DOHH2 (cell line): ENCODE measurements around the gene ARHGAP19.

Source experiments
- H3F3A ChIP-seq: fragments of 200-600 bp; sonication (generic), shearing (Covaris generic); 2 replicates; pipeline ENCODE4 v1.6.0; 2016; ENCODE audit warnings: antibody characterized with exemption, mild to moderate bottlenecking; ENCODE audit not compliant: control insufficient read depth, insufficient read depth
- H3K27ac ChIP-seq: fragments of 200-600 bp; sonication (generic); 2 replicates; pipeline ENCODE4 v1.5.1; 2014; ENCODE audit warnings: low read depth, mild to moderate bottlenecking, low read length, moderate library complexity
- H3K27me3 ChIP-seq: fragments of 200-600 bp; sonication (generic); 2 replicates; pipeline ENCODE4 v1.6.1; 2014; ENCODE audit warnings: mild to moderate bottlenecking, low read length, mixed read lengths; ENCODE audit not compliant: control insufficient read depth
- H3K36me3 ChIP-seq: fragments of 200-600 bp; sonication (generic); 2 replicates; pipeline ENCODE4 v1.6.1; 2014; ENCODE audit warnings: mild to moderate bottlenecking, low read length, moderate library complexity, mixed read lengths; ENCODE audit not compliant: control insufficient read depth
- H3K4me1 ChIP-seq: fragments of 200-600 bp; sonication (generic); 2 replicates; pipeline ENCODE4 v1.6.1; 2014; ENCODE audit warnings: mild to moderate bottlenecking, low read length, mixed read lengths; ENCODE audit not compliant: control insufficient read depth
- H3K4me2 ChIP-seq: fragments of 200-600 bp; sonication (generic); 2 replicates; pipeline ENCODE4 v1.6.0; 2014; ENCODE audit warnings: mild to moderate bottlenecking, low read length, moderate library complexity
- H3K4me3 ChIP-seq: fragments of 200-600 bp; sonication (generic); 2 replicates; pipeline ENCODE4 v1.5.1; 2014; ENCODE audit warnings: mild to moderate bottlenecking, low read length, mixed read lengths
- H3K79me2 ChIP-seq: fragments of 200-600 bp; sonication (generic); 2 replicates; pipeline ENCODE4 v1.6.1; 2014; ENCODE audit warnings: mild to moderate bottlenecking, low read length, mixed read lengths; ENCODE audit not compliant: control insufficient read depth
- H3K9me2 ChIP-seq: fragments of 200-600 bp; sonication (generic); replicated peaks from 2 replicates; pipeline ENCODE4 v1.6.1; 2014; ENCODE audit warnings: mild to moderate bottlenecking, low read length, mixed read lengths; ENCODE audit not compliant: control insufficient read depth
- H3K9me3 ChIP-seq: fragments of 200-600 bp; sonication (generic); 2 replicates; pipeline ENCODE4 v1.6.1; 2014; ENCODE audit warnings: antibody characterized with exemption, low read length, mixed read lengths; ENCODE audit not compliant: control insufficient read depth, insufficient read depth
- H4K20me1 ChIP-seq: fragments of 200-600 bp; sonication (generic); 2 replicates; pipeline ENCODE4 v1.6.0; 2014; ENCODE audit warnings: low read depth, mild to moderate bottlenecking, antibody characterized with exemption, low read length, moderate library complexity; ENCODE audit not compliant: control insufficient read depth, insufficient read depth
- EZH2phosphoT487 ChIP-seq: fragments of 200-600 bp; sonication (generic); IDR thresholded peaks from 2 replicates; pipeline ENCODE4 v1.6.1; 2017; ENCODE audit warnings: borderline replicate concordance, mild to moderate bottlenecking, antibody characterized with exemption, low read length, moderate library complexity, mixed read lengths
- TF ChIP-seq, protein P1 (sequence below): fragments of 200-600 bp; sonication (generic); IDR thresholded peaks from one replicate; pipeline ENCODE4 v1.5.1; 2014; ENCODE audit warnings: antibody characterized with exemption, mild to moderate bottlenecking, low read depth, low read length; ENCODE audit not compliant: poor library complexity, severe bottlenecking

Gene ARHGAP19

DNA sequence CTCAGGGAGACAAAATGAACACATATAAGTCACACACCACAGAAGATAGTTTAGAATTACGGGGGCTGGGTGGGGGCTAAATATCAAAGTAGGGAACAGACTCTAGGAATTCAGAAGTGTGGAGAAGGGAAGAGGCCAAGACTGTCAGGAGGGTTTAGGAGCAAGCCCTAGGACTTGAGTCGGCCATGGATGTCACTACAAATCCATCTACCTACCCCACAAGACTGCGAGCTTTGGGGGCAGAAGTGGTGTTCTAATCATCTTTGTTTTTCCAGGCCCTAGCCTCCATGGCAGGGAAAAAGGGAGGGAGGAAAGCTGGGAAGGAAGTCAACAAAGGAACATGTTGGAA lies 5.8 kb upstream of the ARHGAP19 start:
- no peaks in the 10 kb centered on the region for H4K20me1 ChIP-seq
- H3K27me3 ChIP-seq: 0 out of 2 replicates have a peak, but pooled peaks cover 2% of the 10 kb centered on the region
- no peak for TF ChIP-seq EZH2phosphoT487
- TF ChIP-seq, protein P1, sequence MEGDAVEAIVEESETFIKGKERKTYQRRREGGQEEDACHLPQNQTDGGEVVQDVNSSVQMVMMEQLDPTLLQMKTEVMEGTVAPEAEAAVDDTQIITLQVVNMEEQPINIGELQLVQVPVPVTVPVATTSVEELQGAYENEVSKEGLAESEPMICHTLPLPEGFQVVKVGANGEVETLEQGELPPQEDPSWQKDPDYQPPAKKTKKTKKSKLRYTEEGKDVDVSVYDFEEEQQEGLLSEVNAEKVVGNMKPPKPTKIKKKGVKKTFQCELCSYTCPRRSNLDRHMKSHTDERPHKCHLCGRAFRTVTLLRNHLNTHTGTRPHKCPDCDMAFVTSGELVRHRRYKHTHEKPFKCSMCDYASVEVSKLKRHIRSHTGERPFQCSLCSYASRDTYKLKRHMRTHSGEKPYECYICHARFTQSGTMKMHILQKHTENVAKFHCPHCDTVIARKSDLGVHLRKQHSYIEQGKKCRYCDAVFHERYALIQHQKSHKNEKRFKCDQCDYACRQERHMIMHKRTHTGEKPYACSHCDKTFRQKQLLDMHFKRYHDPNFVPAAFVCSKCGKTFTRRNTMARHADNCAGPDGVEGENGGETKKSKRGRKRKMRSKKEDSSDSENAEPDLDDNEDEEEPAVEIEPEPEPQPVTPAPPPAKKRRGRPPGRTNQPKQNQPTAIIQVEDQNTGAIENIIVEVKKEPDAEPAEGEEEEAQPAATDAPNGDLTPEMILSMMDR: no peak
- no peak overlapping the region for H3K27ac ChIP-seq
- H3K79me2 ChIP-seq: no peaks in the 10 kb centered on the region
- no peak overlapping the region for H3K4me2 ChIP-seq
- H3K9me2 ChIP-seq: no peaks in the 10 kb centered on the region
- no peaks in the 10 kb centered on the region for H3K36me3 ChIP-seq
- no peaks in the 10 kb centered on the region for H3K9me3 ChIP-seq
- H3F3A ChIP-seq: no peaks in the 10 kb centered on the region
- no peak overlapping the region for H3K4me3 ChIP-seq
- no peaks in the 10 kb centered on the region for H3K4me1 ChIP-seq

DNA sequence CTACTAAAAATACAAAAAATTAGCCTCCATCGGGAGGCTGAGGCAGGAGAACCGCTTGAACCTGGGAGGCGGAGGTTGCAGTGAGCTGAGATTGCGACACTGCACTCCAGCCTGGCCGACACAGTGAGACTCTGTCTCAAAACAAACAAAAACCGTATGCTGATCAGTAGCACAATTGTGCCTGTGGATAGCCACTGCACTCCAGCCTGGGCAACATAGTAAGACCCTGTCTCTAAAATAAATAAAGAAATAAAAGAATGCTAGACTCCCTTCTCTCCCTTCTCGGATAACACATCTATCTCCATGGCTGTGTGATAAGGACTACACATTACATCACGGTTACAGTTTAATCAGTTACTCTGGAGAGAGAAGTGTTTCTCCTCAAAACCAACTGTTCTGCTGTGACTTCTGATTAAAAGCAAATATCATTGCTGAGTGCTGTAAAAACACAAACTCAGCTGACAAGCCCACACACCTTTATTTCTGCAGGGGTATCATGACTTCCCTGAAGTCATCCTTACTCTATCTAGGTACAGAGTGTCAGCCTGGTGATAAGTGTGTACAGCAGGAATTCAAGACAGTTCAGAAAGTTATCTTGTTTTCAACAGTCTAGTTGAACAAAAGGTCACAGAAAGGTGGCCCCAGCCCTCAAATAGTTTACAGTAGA lies 5.3 kb upstream of the ARHGAP19 start:
- H3K4me2 ChIP-seq: no peak overlapping the region
- 0 out of 2 replicates have a peak, but pooled peaks cover 2% of the 10 kb centered on the region for H3K4me1 ChIP-seq
- H3K79me2 ChIP-seq: no peaks in the 10 kb centered on the region
- 0 out of 2 replicates have a peak, but pooled peaks cover 2% of the 10 kb centered on the region for H3K27me3 ChIP-seq
- no peaks in the 10 kb centered on the region for H3F3A ChIP-seq
- H3K36me3 ChIP-seq: no peaks in the 10 kb centered on the region
- TF ChIP-seq, protein P1: no peak
- no peak for TF ChIP-seq EZH2phosphoT487
- H3K9me2 ChIP-seq: no peaks in the 10 kb centered on the region
- no peak overlapping the region for H3K27ac ChIP-seq
- no peaks in the 10 kb centered on the region for H4K20me1 ChIP-seq
- no peaks in the 10 kb centered on the region for H3K9me3 ChIP-seq
- no peak overlapping the region for H3K4me3 ChIP-seq

DNA sequence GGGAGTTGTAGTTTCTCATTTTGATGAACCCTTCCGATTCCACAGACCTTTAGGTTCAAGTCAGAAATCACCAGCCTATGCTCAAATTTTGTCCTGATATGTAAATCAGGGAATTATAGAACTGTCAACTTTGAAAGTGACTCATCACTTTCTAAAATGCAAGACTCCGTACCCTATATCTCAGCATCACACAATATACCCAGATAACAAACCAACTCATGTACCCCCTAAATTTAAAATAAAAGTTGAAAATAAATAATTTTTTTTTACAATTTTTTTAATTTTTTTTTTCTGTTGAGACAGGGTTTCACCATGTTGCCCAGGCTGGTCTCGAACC lies 393 bp upstream of the ARHGAP19 start:
- H4K20me1 ChIP-seq: no peaks in the 10 kb centered on the region
- H3K36me3 ChIP-seq: peaks cover 6% of the 10 kb centered on the region
- H3K9me2 ChIP-seq: no peaks in the 10 kb centered on the region
- peak overlapping the region; percentile 94; the same call in 1 of the 2 replicates for H3K4me3 ChIP-seq
- no peak for TF ChIP-seq EZH2phosphoT487
- TF ChIP-seq, protein P1: no peak
- H3K4me2 ChIP-seq: peak overlapping the region; percentile 65
- H3K4me1 ChIP-seq: peaks cover 11% of the 10 kb centered on the region
- no peaks in the 10 kb centered on the region for H3K9me3 ChIP-seq
- peaks cover 42% of the 10 kb centered on the region for H3K79me2 ChIP-seq
- no peak overlapping the region for H3K27ac ChIP-seq
- H3F3A ChIP-seq: no peaks in the 10 kb centered on the region
- H3K27me3 ChIP-seq: no peaks in the 10 kb centered on the region
